Neuronal stem cell (in vitro differentiated cells): ENCODE results near the gene GMEB1. TPM values are rescaled to one million over a fixed set of nuclear protein-coding genes. Genes with fewer than 3 reads are reported as not detected.

ENCODE experiments used
- DNase-seq: peaks from one replicate; pipeline ENCODE4 v3.0.0-alpha.2; 2013; ENCODE audit warnings: low spot score
- H2AFZ ChIP-seq: one replicate; pipeline ENCODE4 v1.6.1; 2013; ENCODE audit warnings: mild to moderate bottlenecking, low read length, inconsistent platforms
- H2AK5ac ChIP-seq: 2 replicates; pipeline ENCODE4 v1.6.1; 2013; ENCODE audit warnings: low read depth, mild to moderate bottlenecking, inconsistent platforms, low read length, moderate library complexity, mixed read lengths
- H2BK120ac ChIP-seq: 2 replicates; pipeline ENCODE4 v1.6.1; 2013; ENCODE audit warnings: low read depth, mild to moderate bottlenecking, inconsistent platforms, low read length, moderate library complexity, mixed read lengths
- H2BK12ac ChIP-seq: one replicate; pipeline ENCODE4 v1.6.1; 2013; ENCODE audit warnings: low read length, inconsistent platforms
- H2BK15ac ChIP-seq: 2 replicates; pipeline ENCODE4 v1.6.1; 2013; ENCODE audit warnings: mild to moderate bottlenecking, low read length, inconsistent platforms, mixed read lengths
- H2BK5ac ChIP-seq: one replicate; pipeline ENCODE4 v1.6.1; 2013; ENCODE audit warnings: inconsistent platforms, mild to moderate bottlenecking, low read length, moderate library complexity
- H3K14ac ChIP-seq: one replicate; pipeline ENCODE4 v1.6.1; 2013; ENCODE audit warnings: low read length, inconsistent platforms
- H3K18ac ChIP-seq: 2 replicates; pipeline ENCODE4 v1.6.1; 2013; ENCODE audit warnings: low read length, inconsistent platforms
- H3K23ac ChIP-seq: 2 replicates; pipeline ENCODE4 v1.6.1; 2013; ENCODE audit warnings: low read depth, mild to moderate bottlenecking, mixed read lengths, low read length, inconsistent platforms; ENCODE audit not compliant: poor library complexity
- H3K27ac ChIP-seq: replicated peaks from 3 replicates; pipeline ENCODE4 v1.5.1; 2013; ENCODE audit warnings: low read length, inconsistent platforms
- H3K27me3 ChIP-seq, 3 experiments: 2 replicates each; pipeline ENCODE4 v1.6.1; 2013; ENCODE audit warnings: low read length in 3 of 3, mild to moderate bottlenecking in 2 of 3, inconsistent platforms in 1 of 3, low read depth in 1 of 3, mixed read lengths in 1 of 3, moderate library complexity in 1 of 3; ENCODE audit not compliant: control insufficient read depth in 3 of 3, insufficient read depth in 3 of 3
- H3K36me3 ChIP-seq, 2 donors: replicated peaks in 1 of 2; 2 replicates each; pipeline ENCODE4 v1.6.1; 2013; ENCODE audit warnings: low read length in 2 of 2; ENCODE audit not compliant: control insufficient read depth in 2 of 2, insufficient read depth in 2 of 2
- H3K4ac ChIP-seq: 2 replicates; pipeline ENCODE4 v1.6.1; 2013; ENCODE audit warnings: inconsistent platforms, mild to moderate bottlenecking, low read length, moderate library complexity
- H3K4me1 ChIP-seq, 2 donors: 1 replicate in 1 of 2; 2 replicates in 1 of 2; pipeline ENCODE4 v1.6.1; 2013; ENCODE audit warnings: low read length in 2 of 2, low read depth in 1 of 2; ENCODE audit not compliant: control insufficient read depth in 2 of 2, insufficient read depth in 1 of 2
- H3K4me2 ChIP-seq: one replicate; pipeline ENCODE4 v1.6.1; 2013; ENCODE audit warnings: mild to moderate bottlenecking, low read length, inconsistent platforms; ENCODE audit not compliant: insufficient read depth, poor library complexity, severe bottlenecking
- H3K4me3 ChIP-seq, 2 donors: 2 replicates each; pipeline ENCODE4 v1.5.1; 2013; ENCODE audit warnings: low read length in 2 of 2, mild to moderate bottlenecking in 2 of 2, inconsistent platforms in 1 of 2, moderate library complexity in 1 of 2
- H3K79me1 ChIP-seq: one replicate; pipeline ENCODE4 v1.6.1; 2013; ENCODE audit warnings: low read depth, mild to moderate bottlenecking, inconsistent platforms, low read length, moderate library complexity
- H3K9ac ChIP-seq: one replicate; pipeline ENCODE4 v1.6.1; 2013; ENCODE audit warnings: mild to moderate bottlenecking, low read depth, low read length, inconsistent platforms; ENCODE audit not compliant: poor library complexity
- H3K9me3 ChIP-seq, 2 donors: replicated peaks in 1 of 2; 2 replicates each; pipeline versions ENCODE3 to v1.6.1; 2013; ENCODE audit warnings: low read length in 2 of 2, mild to moderate bottlenecking in 2 of 2, inconsistent platforms in 1 of 2, low read depth in 1 of 2, mixed read lengths in 1 of 2, moderate library complexity in 1 of 2; ENCODE audit not compliant: control insufficient read depth in 2 of 2, insufficient read depth in 1 of 2
- H4K8ac ChIP-seq: one replicate; pipeline ENCODE4 v1.6.1; 2013; ENCODE audit warnings: low read depth, mild to moderate bottlenecking, inconsistent platforms, low read length, moderate library complexity
- H4K91ac ChIP-seq: one replicate; pipeline ENCODE4 v1.6.1; 2013; ENCODE audit warnings: low read length, low read depth, mild to moderate bottlenecking, inconsistent platforms; ENCODE audit not compliant: poor library complexity
- WGBS, 2 donors: extraction: QIAGEN DNeasy Blood & Tissue Kit; methylation state at CpG; one replicate each; pipeline ENCODE4 v1.1.7; 2013; ENCODE audit warnings: missing lambda C conversion rate in 2 of 2, mixed read lengths in 1 of 2; ENCODE audit not compliant: insufficient read length in 2 of 2, insufficient replicate concordance in 1 of 2; ENCODE audit errors: extremely low coverage in 2 of 2; 5-methylcytosine and 5-hydroxymethylcytosine counted together
- small RNA-seq: library from polyadenylated mRNA; stranded (forward); fragments of <200 nt; extraction: miRNeasy Mini kit (QIAGEN cat#:217004); gene quantifications from one replicate; pipeline ENCODE3, GENCODE V24; 2013; ENCODE audit not compliant: insufficient read depth

The GMEB1 gene

GRCh38 chr1:28766532-28767183 lies 98.1 kb downstream of the GMEB1 start:
- H3K23ac ChIP-seq, result no peak overlapping the region
- H3K27me3 ChIP-seq, result no peaks in the 10 kb centered on the region
- no peak overlapping the region for H3K9ac ChIP-seq
- no peak overlapping the region for H3K14ac ChIP-seq
- H2BK5ac ChIP-seq, result no peak overlapping the region
- no peak overlapping the region for H2BK120ac ChIP-seq
- H3K4me3 ChIP-seq, result no peak overlapping the region
- peaks cover 22 to 84% of the 10 kb centered on the region in 2 donors for H3K36me3 ChIP-seq
- no peak overlapping the region for H3K4ac ChIP-seq
- no peaks in the 10 kb centered on the region for H3K4me1 ChIP-seq
- no peak overlapping the region for H3K27ac ChIP-seq
- no peak overlapping the region for H2BK15ac ChIP-seq
- DNase-seq, result no peak
- peaks cover 0 to 2% of the 10 kb centered on the region in 2 donors for H3K9me3 ChIP-seq
- H4K8ac ChIP-seq, result no peak overlapping the region
- no peak overlapping the region for H4K91ac ChIP-seq
- WGBS, 2 donors, result no CpG with 5 or more reads among the region's 2 CpGs
- H3K4me2 ChIP-seq, result no peak overlapping the region
- H3K18ac ChIP-seq, result no peak overlapping the region
- H3K79me1 ChIP-seq, result peaks cover 3% of the 10 kb centered on the region
- no peak overlapping the region for H2AK5ac ChIP-seq
- no peak overlapping the region for H2AFZ ChIP-seq
- H2BK12ac ChIP-seq, result no peak overlapping the region

Small RNA genes lying within 50 kb of the gene (small RNA-seq; reads per million reads assigned to genes)
- gene RF00422 (not detected), gene RNU11 (not detected)
